NCI-H2029 treated with DMSO at 0.1 percent for 48 hours (cell line): Measurements from ENCODE around the gene SLC24A3.

Experiments
- DNase-seq: peaks from one replicate; lab custom pipeline; 2025; lab: John Stamatoyannopoulos, UW

The SLC24A3 gene

DNA sequence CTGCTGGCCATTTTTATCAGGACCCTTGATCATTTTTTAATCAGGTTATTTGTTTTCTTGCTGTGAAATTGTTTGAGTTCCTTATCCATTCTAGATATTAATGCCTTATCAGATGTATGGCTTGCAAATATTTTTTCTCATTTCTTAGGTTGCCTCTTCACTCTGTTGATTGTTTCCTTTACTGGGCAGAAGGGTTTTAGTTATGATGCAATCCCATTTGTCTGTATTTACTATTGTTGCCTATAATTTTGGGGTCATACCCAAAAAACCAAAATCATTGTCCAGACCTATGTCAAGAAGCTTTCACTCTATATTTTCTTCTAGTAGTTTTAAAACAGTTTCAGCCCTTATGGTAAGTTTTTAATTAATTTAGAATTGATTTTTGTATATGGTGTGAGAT lies 172.5 kb downstream of the SLC24A3 start:
- DNase-seq: no peak

DNA sequence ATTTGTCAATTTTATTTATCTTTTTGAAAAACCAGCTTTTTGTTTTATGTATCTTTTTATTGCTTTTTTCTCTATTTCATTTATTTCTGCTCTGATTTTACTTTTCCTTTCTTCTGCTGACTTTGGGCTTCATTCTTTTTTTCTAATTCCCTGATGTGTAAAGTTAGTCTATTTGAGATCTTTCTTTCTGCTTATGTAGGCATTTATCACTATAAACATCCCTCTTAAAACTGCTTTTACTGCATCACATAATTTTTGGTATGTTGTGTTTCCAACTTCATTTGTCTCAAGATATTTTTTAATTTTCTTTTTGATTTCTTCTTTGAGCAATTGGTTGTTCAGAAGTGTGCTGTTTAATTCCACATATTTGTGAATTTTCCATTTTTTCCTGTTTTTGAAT lies 174.8 kb downstream of the SLC24A3 start:
- DNase-seq: no peak

DNA sequence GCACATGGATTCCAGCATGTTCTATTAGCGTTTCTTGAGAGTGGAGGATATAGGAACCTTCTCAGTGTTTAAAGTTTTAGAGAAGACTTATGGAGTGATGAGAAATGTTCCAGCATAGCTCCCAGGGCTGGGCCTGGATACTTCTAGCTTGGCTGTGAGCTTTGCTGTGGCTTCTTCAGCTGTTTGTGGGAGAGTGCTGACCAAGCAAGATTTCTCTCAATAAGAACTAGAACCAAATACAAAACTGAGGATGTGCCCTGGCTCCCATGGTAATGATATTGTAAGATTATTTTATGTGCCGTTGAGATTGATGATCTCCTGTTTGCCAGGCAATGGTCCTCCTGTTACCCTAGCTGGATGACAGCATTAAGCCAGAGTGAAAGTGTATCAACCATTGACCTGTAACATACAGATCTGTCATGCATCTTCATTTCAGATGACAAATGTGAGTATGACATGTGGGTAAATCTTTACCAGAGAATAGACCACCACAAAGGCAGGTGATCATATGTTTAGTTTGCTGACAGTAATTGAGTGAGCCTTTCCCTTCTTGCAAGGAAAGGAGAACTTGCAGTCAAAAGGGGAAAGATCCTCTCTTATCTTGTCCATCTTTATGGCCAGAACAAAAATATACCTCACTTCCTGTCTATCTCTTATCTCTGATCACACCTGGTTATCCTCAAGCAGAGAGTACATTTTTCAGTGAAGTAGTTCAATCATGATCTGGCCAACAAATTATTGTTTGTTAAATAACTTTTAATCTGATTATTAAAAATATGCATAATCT lies 180.1 kb downstream of the SLC24A3 start:
- no peak for DNase-seq

DNA sequence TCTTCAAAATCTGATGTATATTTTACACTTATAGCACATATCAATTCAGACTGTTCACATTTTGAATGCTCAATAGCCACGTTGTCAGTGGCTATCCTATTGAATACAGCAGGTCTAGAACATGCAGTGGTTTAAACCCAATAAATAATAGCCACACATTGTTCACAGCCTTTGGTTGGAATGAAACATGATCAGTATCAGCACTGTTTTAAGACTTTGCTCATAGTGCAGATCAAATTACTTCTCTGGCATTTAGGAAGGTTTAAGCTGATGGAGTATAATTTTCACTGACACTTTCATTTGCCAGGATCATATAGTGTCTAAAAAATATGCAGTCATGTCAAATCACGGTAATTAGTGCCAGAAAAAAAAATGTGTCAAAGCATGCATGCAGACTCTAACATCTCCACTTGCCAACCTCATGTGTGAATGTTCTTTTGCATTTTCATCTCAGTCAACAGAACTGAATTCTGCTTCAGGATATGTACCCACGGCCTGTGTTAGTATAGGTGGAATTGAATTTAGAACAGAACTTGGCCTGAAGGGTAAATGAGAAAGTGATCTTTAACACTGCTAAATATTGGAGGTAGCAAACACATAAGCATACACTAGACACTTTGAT lies 184.1 kb downstream of the SLC24A3 start:
- DNase-seq: no peak

DNA sequence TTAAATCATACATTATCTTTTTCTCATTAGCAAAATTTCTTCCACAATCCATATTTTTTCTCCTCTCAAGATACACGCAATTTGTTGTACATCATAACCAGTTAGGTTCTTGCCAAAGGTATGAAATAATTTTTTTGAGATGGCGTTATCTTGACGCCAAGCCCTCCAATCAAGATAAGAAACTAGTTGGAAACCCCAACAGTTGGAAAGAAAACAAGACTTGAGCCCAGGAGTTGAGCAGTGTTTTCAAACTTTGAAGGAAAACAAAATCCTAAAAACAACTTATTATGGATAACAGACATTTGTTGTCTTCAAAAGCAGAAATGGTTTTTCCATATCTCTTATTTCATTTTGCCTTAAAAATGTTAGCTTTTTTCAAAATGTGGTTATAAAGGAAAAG lies 184.8 kb downstream of the SLC24A3 start:
- no peak for DNase-seq

DNA sequence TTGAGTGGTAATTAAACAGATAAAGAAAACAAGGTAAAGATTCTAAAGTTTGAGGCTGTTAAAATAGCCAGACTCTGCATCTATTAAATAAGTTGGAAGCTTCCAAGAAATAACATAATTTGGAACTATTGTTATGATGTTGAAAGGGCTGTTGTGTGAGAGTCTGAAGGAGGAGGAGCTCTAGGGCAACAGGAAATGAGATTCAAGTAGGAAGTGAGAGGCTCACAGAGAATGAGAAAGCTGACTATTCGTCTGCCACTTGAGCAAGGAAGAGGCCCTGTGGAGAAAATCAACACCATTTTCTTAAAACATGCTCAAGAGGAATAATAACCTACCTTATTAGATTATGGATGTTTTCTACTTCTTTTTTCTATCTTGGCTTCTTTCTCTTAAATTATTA lies 185.2 kb downstream of the SLC24A3 start:
- DNase-seq: no peak

DNA sequence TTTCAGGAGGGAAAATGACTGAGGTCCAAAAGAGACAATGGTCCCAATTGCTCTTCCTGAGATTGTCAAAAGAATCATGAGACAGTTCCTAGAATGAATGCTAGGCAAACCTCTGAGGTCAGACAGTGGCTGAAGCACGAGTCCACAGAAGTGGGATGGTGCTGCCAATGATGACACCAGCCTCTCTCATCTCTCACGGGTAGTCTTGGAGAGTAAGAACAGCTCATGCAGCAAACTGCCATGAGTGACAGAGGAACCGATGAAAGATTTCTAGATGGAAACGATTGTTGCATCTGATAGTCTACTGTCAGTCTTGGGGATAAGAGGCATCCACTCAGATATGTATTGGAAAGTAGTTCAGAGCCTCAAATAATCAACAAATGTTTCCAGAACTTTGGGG lies 188.7 kb downstream of the SLC24A3 start:
- DNase-seq: no peak

DNA sequence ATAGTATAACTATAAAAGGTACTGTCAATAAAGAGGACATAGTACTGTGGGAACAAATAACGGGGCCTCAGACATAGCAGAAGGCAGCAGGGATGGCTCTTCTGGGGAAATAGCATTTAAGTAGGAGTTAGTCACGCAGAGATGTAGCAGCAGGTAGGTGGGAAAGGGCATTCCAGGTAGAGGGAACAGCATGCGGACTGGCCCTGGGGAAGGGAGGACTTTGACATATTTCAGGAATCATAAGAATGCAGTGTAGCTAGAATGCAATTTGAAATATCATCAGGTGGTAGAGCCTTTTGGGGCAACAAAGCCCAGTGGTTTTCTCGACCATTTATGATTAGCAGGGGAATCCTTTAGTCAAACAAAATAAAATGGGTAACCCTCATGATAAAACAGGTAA lies 191.1 kb downstream of the SLC24A3 start:
- no peak for DNase-seq

DNA sequence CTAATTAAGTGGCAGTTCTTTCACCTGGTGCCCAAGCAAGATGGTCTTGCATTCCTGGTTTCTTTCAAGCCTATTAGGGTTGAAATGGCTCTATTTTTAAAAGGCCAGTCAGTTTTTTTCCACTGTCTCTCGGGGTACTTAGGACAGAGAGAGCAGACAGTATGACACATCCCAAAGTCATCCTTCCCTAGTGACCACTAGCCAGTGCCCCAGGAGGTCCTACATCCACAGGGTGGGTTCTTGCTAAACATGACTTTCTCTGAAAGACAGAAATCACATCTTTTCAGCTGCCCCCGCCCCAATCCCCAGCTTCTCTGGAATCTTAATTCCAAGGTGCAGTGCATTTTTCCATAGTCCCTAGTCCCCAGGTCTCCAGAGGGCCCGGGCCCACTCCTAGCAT lies 192.4 kb downstream of the SLC24A3 start:
- DNase-seq: no peak

DNA sequence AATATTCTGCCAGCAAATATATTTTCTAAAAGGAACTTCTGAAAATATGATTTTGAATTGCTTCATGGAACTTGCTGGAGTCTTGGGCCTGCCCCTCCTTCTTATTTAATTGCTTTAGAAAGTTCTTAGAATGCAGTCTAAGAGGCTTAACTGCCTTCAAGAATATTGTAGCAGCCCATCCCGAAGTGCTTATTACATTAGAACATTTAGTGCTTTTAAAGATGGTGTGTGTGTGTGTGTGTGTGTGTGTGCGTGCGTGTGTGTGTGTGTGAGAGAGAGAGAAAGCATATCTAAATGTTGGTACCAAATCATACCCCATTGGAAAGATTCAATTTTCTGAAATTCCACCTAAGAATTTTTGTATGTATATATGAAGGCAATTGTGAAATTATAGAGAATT lies 193.5 kb downstream of the SLC24A3 start:
- DNase-seq: no peak

DNA sequence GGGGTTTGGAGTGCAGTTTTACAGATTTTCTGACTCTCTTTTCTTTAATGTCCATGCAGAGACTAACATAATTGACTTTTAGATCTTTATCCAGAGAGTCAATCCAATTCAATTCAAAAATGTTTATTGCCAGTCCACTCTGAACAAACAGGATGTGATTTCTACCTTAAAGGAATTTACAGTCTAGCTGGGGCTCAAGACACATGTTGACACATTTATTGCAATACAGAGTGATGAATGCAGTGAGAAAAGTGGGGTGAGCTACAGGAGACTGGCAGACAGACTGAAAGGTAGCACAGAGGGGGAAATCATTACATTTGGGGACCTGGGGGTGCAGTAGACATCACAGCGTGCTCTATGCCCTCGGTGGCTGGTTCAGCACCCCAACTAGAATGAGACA lies 193.9 kb downstream of the SLC24A3 start:
- no peak for DNase-seq

DNA sequence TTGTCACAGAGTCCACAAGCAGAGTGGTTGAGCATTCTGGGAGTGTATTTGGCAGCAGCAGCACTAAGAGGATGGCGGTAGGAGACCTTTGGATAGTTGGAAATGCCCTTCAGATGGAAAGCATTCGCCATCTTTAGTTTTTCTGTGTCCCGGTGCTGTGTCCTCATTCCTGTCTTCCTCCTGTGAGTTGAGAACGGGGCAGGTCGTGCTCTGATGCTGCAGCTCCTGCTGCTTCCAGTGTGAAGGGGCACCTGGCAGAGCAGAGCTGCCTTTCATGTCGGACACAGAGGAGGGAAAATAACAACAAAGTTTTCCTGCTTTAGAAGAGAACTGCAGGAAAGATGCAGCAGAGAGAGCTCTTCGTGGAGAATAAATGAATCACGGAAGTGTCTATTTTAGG lies 194.8 kb downstream of the SLC24A3 start:
- no peak for DNase-seq

DNA sequence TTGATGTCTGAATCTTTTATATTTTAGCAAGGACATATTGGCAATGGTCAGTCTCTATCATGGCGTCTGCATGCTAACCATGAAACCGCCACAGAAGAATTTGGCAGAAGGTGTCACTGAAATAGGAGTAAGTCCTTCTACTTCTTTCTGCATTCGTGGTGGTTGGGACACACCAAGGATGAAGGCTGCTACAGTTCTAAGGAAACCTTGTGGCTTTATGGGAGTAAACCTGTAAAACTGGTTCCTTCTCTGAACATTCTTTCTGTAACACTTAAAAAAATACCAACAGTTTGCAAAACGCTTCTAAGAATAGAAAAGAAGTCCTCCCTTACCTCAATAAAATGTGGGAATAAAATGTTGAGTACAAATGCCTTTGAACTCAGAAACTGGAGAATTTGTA lies 195.3 kb downstream of the SLC24A3 start:
- no peak for DNase-seq

DNA sequence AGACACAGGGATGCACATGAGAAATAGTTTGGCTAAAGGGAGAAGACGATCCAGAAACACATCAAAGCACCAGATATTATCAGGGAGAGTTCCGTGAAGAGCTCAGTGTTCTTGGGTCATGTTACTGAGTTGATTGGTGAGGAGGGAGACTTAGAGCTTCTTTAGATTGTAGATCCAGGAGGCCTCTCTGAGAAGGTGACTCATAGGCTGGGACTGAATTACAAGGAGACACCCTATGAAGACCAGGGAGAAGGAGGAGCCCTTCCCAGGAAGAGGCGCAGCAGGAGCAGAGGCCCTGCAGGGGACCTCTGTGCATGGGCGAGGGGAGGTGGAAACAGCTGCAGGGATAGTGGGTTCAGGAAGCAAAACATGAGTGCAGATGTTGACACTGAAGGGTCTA lies 196.5 kb downstream of the SLC24A3 start:
- no peak for DNase-seq

DNA sequence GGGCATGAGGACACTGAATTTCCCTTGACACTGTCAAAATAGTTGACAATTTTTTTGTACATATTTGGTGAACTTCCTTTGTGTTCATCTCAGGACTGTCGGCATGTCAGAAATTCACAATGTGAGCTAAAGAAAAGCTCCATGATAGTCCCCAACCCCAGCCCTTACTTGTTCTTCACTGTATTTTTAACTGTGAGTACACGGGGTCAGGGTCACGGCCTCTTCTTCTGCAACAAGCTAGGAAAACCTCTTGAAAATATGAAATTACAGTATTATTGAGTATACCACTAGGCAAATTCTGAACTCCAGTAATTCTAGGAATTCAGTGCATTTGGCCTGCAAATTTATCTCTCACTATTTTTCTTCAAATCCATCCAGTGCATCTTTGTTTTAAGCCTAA lies 199.4 kb downstream of the SLC24A3 start:
- no peak for DNase-seq

DNA sequence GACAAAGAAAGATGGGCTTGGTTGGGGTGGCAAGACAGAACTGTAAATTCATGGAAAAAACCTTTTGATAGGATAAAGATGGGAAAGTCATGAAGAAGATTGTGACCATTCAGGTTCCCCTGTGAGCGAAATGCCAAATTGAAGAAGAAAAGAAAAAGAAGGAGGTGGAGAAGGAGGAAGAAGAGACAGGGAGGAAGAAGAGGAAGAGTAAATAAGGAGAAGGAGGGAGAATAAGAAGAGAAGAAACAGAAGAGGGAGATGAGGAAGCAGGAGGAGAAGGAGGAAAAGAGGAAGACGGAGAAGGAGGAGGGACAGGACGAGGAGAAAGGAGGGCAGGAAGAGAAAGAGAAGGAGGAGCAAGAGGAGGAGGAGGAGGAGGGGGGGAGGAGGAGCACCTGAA lies 199.8 kb downstream of the SLC24A3 start:
- DNase-seq: no peak

DNA sequence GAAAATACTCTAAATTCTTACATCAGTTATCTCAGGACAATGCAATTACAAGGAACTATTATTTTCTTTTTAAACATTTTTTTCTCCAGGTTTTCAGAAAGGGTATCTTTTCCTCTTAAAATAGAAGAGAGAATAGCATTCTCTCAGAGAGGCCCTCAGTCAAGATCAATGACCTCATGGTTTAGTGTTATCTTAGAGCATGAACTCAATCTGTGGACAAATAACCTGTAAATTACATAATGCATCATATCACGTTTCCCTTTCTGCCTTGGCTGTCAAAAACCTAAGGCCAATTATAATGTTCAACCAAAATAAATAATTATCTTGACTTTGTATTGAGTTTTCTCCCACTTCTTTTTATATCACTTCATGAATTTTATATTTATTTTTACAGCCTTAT lies 202.2 kb downstream of the SLC24A3 start:
- no peak for DNase-seq

DNA sequence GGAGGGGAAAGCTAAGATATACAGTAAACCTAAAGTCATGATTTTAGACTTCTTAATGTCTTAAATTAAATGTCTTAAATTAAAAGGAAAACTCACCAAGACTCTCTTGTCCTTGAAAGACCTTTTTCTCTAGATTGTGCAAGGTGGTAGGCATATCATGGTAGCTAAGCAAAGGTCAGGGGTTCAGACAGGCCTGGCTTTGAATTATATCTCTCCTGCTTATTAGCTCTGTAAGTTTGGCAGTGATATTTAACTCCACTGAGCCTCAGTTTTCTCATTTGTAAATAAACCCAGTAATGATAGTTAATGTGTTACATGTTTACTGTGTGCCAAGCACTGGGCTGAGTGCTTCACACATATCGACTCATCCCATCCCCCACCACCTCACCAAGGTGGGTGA lies 203.3 kb downstream of the SLC24A3 start:
- DNase-seq: no peak

DNA sequence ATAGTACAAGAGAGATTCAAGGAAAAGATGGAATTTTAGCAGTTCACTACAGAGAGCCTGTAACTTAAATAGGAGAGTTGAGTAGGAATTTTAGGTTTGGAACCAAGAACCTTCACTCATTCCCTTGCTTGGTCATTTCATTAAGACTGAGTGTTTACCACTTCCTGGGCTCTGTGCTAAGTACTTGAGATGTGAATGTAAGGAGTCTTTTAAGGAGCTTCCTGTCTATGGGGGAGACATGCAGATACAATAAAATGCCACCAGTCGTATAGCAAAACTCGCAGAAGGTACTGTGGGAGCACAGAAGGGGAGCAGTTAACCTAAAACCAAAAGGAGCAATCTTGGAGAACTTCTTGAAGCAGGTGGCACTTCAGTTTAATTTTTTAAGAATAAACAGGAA lies 204.2 kb downstream of the SLC24A3 start:
- no peak for DNase-seq

DNA sequence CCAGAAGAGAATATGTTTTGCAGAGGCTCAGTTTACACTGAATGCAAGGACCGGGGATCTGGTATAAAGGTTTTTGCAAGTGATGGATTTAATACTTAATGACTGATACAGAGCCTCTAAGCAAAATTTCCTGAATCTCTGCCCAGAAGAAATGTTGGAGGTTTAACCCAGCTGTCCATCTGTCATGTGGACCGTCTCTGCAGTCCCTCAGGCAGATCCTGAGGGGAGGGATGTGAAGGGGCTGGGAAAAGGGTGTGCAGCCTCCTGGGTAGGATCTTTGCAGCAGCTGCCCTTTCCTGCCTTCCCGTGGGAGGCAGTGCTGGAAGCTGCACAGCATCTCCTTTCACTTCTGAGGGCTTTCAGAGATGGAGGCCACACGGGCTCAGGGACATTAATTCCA lies 207.0 kb downstream of the SLC24A3 start:
- DNase-seq: no peak

DNA sequence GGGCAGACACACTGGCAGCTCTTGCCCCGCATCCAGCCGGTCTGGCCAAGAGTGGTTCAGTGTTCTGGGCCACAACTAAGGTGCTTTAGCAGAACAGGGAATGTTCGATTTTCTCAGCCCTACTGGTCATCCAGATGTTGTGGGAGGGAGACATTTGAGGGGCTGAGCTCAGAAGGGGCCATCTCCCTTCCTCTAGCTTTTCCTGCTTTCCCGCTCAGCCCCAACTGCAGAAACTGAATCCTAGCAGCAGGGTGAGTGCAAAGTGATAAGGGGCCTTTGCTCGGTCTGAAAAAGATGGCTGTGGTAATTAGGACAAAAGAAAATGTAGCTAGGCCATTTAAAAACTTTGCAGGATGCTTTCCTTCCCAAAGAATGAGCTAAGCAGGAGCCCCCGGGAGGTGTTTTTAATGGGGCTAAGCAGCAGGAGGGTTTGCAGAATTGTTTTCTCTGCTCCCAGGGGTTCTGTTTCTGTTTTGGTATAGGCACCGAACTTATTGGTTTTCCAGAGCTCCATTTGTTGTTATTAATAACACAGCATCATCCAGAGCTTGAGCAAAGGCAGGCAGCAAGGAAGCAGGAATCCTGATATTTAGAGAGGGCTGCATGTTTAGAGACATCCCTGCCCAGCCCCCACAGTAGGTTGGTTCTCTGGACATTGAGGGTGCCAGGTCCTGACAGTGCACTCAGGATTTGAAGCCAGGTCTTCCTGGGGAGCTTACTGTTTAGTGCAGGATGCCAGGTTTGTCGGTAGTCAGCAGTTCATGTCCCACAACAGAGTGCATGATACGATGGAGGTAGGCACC lies 210.9 kb downstream of the SLC24A3 start:
- no peak for DNase-seq

DNA sequence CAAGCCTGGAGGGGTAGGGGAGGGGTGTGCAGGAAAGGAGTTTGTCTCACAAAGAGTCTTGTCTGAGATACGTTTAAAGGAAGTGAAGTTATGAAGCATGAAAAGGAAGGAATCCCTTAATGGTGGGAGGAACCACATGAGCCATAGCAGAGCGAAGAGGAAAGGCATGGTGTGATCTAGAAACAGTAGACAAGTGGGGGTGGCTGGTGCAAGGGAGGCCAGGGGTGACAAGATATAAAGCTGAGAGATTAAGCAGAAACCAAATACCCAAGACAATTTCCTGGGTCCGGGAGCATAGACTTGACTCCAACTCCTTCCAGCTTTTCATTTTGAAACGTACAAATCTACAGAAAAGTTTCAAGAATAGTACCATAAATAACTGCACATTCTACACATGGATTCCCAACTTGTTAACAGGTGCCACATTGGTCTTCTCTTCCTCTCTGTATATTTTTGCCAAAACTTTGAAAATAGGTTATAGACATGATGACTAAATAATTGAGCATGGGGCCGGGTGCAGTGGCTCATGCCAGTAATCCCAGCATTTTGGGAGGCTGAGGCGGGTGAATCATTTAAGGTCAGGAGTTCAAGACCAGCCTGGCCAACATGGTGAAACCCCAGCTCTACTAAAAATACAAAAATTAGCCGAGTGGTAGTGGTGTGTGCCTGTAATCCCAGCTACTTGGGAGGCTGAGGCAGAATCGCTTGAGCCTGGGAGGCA lies 211.6 kb downstream of the SLC24A3 start:
- DNase-seq: no peak

DNA sequence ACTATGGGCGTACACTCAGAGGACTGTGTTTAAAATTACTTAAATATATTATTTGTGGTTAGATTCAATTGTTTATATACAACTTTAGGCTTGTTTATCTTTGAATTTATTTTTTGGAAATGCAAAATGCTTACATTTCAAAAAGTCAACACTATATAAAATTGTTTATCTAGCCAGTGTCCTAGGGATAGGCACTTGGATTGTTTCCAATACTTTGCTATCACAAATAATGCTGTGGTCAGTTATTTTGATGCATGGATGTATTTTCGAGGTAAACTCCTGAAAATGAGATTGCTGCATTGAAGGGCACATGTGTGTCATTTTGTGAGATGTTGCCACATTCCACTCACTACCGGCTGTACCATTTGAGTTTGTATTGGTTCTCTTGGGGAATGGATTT lies 213.9 kb downstream of the SLC24A3 start:
- no peak for DNase-seq
